Panc1 (cell line): ENCODE results near the gene MDM1. TPM values are rescaled to one million over a fixed set of nuclear protein-coding genes. Genes with fewer than 3 reads are reported as not detected.

ENCODE experiments used
- ATAC-seq: fragments of 200-7000 bp; cut with Tn5 transposase; 2 replicates; pipeline ENCODE4 v1.9.1; 2020; ENCODE audit warnings: mild to moderate bottlenecking, moderate library complexity
- BruUV-seq: library from RNA; stranded (reverse); fragments of 400-500 nt; replicated peaks from 2 replicates; lab custom pipeline; 2021; lab: Mats Ljungman, UMichigan
- CTCF ChIA-PET: fragments of 300-600 bp; sonication (Branson Sonifier 250); formaldehyde crosslinking; loops from one replicate; lab custom pipeline; 2022; ENCODE audit warnings: antibody characterized with exemption; lab: Charles Lee
- POLR2A ChIA-PET: fragments of 300-600 bp; sonication (Branson Sonifier 250); formaldehyde crosslinking; loops from one replicate; lab custom pipeline; 2022; ENCODE audit warnings: antibody characterized with exemption; lab: Charles Lee
- DNase-seq: peaks from one replicate; pipeline ENCODE4 v3.0.0-alpha.2; 2010; ENCODE audit warnings: low read depth, low spot score
- H3K27ac ChIP-seq: 2 replicates; pipeline ENCODE4 v1.5.1; 2011; ENCODE audit warnings: mild to moderate bottlenecking, low read length, inconsistent platforms
- H3K27me3 ChIP-seq: fragments of 200-500 bp; sonication (Bioruptor generic); 2 replicates; pipeline ENCODE4 v1.6.0; 2014; ENCODE audit warnings: low read length, inconsistent platforms; ENCODE audit not compliant: control insufficient read depth, insufficient read depth
- H3K36me3 ChIP-seq: fragments of 200-500 bp; sonication (Bioruptor generic); 2 replicates; pipeline ENCODE4 v1.5.1; 2014; ENCODE audit warnings: inconsistent platforms, mild to moderate bottlenecking, low read length, moderate library complexity; ENCODE audit not compliant: control insufficient read depth, insufficient read depth
- H3K4me1 ChIP-seq: 2 replicates; pipeline ENCODE4 v1.5.1; 2011; ENCODE audit warnings: inconsistent platforms, mild to moderate bottlenecking, low read length, moderate library complexity; ENCODE audit not compliant: control insufficient read depth, insufficient read depth
- H3K4me3 ChIP-seq, 2 experiments: 2 replicates each; pipeline ENCODE4 v1.5.1; 2011 to 2012; ENCODE audit warnings: low read depth in 2 of 2, low read length in 2 of 2, mild to moderate bottlenecking in 2 of 2, inconsistent platforms in 1 of 2, moderate library complexity in 1 of 2
- H3K9me3 ChIP-seq: fragments of 200-500 bp; sonication (Bioruptor generic); 2 replicates; pipeline ENCODE4 v1.5.1; 2014; ENCODE audit warnings: low read depth, mild to moderate bottlenecking, inconsistent platforms, low read length, moderate library complexity; ENCODE audit not compliant: control insufficient read depth, insufficient read depth
- CTCF ChIP-seq: fragments of 450-650 bp; IDR thresholded peaks from 2 replicates; pipeline ENCODE4 v1.5.1; 2017; ENCODE audit warnings: mild to moderate bottlenecking
- POLR2AphosphoS5 ChIP-seq: IDR thresholded peaks from 2 replicates; pipeline ENCODE4 v1.6.1; 2012; ENCODE audit warnings: mild to moderate bottlenecking, low read depth, low read length, moderate library complexity
- REST ChIP-seq, 2 experiments: IDR thresholded peaks; 2 replicates each; pipeline ENCODE4 v1.6.1; 2011 to 2012; ENCODE audit warnings: low read depth in 2 of 2, control low read depth in 1 of 2, low read length in 1 of 2, mild to moderate bottlenecking in 1 of 2, moderate library complexity in 1 of 2; ENCODE audit not compliant: insufficient read depth in 1 of 2
- SIN3A ChIP-seq: IDR thresholded peaks from 2 replicates; pipeline ENCODE4 v1.6.1; 2012; ENCODE audit warnings: low read depth, mild to moderate bottlenecking, low read length, moderate library complexity, borderline replicate concordance; ENCODE audit not compliant: insufficient read depth
- TCF7L2 ChIP-seq: IDR thresholded peaks from 2 replicates; pipeline ENCODE4 v1.6.1; 2011; ENCODE audit warnings: mild to moderate bottlenecking, low read depth, low read length, inconsistent platforms
- in situ Hi-C: cut with HindIII; loops from 2 replicates; pipeline ENCODE4 v1.10.0; 2016; ENCODE audit warnings: low sequenced_read_pairs, low pct_unique_long_range_greater_than_20kb
- intact Hi-C: fragments of 100-400 bp; cut with micrococcal nuclease; formaldehyde crosslinking; loops from one replicate; pipeline ENCODE4 v1.10.0; 2022; ENCODE audit not compliant: unreplicated experiment
- total RNA-seq: library from RNA; stranded (reverse); gene quantifications from one replicate; pipeline ENCODE4 v1.2.1, GENCODE V29; 2021; ENCODE audit not compliant: unreplicated experiment

MDM1 gene
- total RNA-seq, 1 experiment from 2014 or later, result 17.8 TPM

GRCh38 chr12:68341822-68342221 is 9.7 kb upstream of the MDM1 start:
- ATAC-seq (no peak), DNase-seq (no peak)
- peak overlapping the region; percentile 55; the same call in 1 of the 2 replicates for H3K27ac ChIP-seq
- no peak overlapping the region for H3K4me3 ChIP-seq
- peaks cover 10% of the 10 kb centered on the region for H3K4me1 ChIP-seq
- ChIA-PET POLR2A (no interaction called here), CTCF (no interaction called here)
- intact Hi-C loops, result no loop called here
- no TSS peak for BruUV-seq
- no peaks in the 10 kb centered on the region for H3K36me3 ChIP-seq
- TF ChIP-seq TCF7L2 (no peak), POLR2AphosphoS5 (no peak), CTCF (no peak), SIN3A (no peak), REST (IDR thresholded peaks at IDR 0.05; ENCODE audit: insufficient read depth in 1 of 2, low read depth in 2 of 2, low read length in 1 of 2) (no peak)
- in situ Hi-C loops, result no loop called here
- H3K9me3 ChIP-seq, result no peaks in the 10 kb centered on the region
- no peaks in the 10 kb centered on the region for H3K27me3 ChIP-seq

GRCh38 chr12:68340404-68341270 is 8.5 kb upstream of the MDM1 start:
- no TSS peak for BruUV-seq
- ChIA-PET POLR2A (no interaction called here), CTCF (no interaction called here)
- in situ Hi-C loops, result no loop called here
- no peaks in the 10 kb centered on the region for H3K27me3 ChIP-seq
- peak overlapping the region; percentile 55 for H3K27ac ChIP-seq
- H3K4me3 ChIP-seq, result no peak overlapping the region
- no peaks in the 10 kb centered on the region for H3K36me3 ChIP-seq
- DNase-seq, result no peak
- intact Hi-C loops, result no loop called here
- TF ChIP-seq SIN3A (no peak), TCF7L2 (no peak), POLR2AphosphoS5 (no peak), REST (IDR thresholded peaks at IDR 0.05; ENCODE audit: insufficient read depth in 1 of 2, low read depth in 2 of 2, low read length in 1 of 2) (no peak), CTCF (no peak)
- ATAC-seq, result peak; percentile 53
- peaks cover 22% of the 10 kb centered on the region for H3K4me1 ChIP-seq
- no peaks in the 10 kb centered on the region for H3K9me3 ChIP-seq
